HG03175 (cell line): ENCODE measurements around the gene GBP4.

Experiments
- ATAC-seq: cut with Tn5 transposase; IDR thresholded peaks from one replicate; pipeline ENCODE4 v1.9.1; 2021; ENCODE audit warnings: mild to moderate bottlenecking, moderate library complexity; ENCODE audit not compliant: unreplicated experiment

GBP4 gene

DNA sequence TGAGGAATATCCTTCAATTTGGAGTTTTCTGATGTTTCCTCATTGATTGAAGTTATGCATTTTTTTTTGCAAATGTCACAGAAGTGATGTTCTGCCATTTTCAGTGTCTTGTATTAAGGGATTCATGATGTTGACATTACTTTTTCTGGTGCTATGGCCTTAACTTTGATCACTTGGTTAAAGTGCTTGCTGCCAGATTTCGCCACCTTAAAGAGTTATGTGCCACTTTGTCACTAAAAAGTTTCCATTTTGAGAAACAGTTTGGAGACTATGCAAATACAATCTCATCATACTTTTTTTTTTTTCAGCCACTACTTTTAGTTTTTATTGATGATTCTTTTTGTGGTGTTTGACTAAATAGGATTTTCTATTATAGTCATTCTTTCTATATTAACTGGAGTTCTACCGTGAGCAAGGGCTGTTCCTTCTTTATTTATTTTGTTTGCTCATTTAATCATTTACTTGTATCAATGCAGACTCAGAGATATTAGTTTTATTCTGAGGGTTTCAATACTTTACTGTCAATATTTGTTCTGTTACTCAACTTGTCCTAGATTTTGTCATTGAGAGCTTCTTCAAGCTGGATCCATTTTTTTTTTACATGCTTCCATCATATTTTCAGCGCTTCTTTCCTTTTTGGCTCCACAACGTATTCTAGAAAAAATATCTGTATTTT, 26.1 kb downstream of the GBP4 start:
- no peak for ATAC-seq

DNA sequence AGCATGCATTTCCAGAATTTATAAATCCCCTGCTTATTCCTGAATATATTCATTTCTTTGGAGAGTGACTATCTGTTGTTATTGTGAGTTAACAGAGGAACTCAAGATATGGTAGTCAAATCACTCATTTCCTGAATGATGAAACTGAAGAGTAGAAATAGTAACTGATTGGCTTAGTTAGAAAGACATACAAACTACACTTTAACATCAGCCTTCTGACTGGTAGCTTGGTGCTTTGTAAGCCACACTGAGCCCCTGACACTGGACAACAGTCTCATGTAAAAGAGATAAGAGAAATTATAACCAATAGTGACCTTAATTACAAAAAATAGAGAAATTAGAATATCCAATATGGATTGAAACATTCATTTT, 27.7 kb downstream of the GBP4 start:
- peak; percentile 46 for ATAC-seq

DNA sequence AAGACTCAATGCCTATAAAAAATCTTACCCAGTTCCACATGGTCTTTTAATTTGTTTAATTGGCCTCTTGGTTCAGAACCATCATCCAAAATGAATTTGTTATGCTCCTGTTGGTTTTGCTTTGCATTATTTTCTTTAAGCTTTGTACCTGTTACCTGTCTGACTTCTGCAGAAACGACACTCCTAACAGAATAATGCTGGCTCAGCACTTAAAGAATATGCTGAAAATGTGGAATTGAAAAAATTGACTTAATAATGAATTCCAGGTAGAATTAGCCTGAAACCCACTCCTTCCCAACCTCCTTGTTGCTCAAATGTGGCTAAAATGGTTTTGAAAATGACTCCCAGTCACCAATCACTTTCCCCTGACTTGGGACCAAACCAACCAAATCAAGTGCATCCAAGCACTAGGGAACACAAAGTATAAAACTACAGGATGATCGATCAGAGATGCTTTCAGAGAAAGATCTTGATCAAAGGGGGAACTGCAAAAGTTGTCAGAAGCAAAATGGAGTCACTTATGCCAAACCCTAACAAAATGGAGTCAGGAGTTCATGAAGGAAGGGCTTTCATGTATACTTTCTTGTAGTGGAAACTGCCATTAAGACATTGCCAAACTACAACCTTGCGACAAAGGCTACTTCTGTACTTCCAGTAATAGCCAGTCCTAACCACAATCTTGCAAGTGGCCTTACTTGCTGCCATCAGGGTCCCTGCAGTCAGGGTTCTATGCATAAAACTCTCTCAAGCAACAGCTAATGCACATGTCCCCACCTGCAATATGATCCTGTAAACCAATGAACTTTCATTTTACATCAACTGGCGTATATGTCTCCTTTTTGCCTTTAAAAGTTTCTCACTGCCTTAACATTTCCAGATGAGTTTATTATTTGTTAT, 28.3 kb downstream of the GBP4 start:
- ATAC-seq, result no peak

DNA sequence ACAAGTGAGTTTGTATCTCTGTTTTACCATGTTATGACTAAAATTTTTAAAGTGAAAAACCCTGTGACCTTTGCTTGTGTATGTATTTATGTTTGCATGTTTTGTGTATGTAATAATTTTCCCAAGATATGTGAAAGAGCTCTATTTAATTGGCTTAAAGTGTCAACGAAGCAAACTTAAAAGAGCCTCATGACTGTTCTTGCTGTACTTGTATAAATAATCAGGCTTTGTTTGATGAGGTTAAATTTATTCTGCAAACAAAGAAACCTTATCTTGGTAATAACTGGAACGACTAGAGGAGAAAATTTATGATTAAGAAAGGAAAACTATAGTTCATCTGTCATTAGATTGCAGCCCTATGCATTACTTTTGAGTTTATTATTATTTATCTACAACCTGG, 29.6 kb downstream of the GBP4 start:
- no peak for ATAC-seq

DNA sequence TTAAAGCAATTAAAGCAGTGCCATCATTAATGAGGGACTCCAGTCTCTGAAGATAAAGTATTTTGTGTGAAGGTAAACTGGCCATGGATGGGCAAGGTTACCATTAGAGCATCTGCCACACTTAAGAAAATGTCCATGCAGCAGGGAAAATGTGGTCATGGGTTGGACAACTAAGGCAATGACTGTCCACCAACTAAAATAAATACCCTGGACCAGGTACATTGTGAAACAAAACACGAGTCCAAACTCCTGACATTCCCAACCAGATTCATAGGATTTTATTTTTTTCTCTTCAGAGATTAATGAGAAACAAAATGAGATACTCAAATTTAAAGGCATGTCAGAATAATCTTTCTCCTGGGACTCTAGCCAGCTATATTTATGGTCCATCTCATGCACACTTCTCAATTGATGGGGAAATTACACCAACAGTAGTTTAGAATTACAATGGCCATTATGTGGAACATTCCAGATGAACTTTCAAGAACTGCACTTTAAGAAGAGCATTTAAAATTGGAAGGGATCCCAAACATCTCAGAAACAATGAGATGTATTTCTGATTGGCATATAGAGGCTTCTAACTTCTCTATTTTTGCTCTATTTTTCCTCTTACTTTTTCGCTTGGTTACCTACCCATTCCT, 31.0 kb downstream of the GBP4 start:
- ATAC-seq, result no peak

DNA sequence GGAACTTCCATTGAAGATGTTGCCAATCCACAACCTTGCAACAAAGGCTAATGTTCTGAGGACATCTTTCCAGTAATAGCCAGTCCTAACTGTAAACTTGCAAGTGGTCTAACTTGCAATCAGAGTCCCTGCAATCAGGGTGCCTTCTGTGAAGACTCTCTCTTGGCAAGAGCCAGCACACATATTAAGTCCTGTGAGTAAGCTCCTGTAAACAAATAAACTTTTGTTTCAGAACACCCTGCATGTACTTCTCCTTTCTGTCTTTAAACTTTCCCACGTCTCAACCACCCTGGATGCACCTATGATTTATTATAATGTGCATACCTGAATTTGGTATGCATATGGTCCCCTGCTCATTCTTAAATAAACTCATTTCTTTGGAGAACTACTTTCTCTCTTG, 32.0 kb downstream of the GBP4 start:
- ATAC-seq, result no peak

DNA sequence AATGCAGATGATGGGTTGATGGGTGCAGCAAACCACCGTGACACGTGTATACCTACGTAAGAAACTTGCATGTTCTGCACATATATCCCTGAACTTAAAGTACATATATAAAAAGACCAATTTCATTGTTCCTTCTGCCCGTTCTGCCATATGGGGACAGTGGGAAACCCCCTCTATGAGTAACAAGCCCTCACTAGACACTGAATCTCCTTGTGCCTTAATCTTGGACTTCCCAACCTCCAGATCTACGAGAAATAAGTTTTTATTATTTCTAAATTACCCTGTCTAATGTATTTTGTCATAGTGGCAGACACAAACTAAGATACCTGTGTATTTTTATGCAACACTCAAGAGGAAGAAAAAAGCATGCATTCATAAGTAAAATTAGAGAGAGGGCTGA, 32.9 kb downstream of the GBP4 start:
- ATAC-seq, result no peak

DNA sequence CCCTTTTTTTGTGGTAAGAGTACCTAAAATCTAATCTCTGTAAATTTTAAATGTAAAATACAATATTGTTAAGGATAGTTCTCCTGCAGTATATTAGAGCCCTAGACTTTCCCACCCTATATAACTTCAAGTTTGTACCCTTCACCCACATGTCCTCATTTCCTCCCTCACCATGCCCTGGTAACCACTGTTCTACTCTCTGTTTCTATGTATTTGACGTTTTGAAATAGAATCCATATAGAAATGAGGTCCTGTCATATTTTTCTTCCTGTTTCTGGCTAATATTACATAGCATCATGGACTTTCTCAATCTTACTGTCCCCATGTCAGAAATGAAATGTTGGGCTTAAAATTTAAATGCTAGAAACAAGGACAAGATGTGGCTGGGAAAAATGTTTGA, 47.7 kb downstream of the GBP4 start:
- no peak for ATAC-seq

DNA sequence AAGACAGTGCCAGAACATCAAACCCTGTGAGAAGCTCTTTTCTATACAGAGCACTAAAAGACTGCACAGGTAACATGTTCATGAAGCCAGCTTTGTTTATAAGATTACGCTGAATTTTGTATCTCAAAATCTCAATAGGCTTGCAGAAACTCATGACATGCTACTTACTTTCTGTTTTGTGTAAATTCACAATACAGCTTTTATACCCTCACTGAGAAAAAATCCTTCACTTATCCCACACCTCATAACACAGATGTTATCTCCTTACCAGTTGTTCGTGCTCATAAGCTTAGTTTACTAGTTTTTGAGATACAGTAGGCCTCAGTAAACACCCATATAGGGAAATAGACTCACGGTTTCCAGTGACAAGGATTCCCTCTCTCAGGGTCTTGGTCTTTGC, 48.8 kb downstream of the GBP4 start:
- no peak for ATAC-seq

DNA sequence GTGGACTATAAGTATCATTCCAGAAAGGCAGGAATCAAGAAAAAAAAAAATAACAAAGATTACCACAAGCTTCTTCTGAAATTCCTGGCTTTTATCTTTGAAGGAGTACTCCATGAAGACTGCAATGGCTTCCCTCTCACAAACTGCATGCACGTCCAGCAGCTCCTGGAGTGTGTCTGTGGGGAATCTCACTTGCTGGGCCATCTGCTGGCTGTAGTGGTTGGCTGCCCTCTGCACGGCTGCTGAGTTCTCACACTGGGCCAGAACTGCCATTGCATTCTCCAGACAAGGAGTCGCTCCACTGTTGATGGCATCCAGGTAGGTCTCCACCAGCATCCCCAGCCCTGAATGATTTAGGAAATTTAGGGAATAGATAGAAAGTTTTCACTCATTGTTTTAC, 49.5 kb downstream of the GBP4 start:
- no peak for ATAC-seq

DNA sequence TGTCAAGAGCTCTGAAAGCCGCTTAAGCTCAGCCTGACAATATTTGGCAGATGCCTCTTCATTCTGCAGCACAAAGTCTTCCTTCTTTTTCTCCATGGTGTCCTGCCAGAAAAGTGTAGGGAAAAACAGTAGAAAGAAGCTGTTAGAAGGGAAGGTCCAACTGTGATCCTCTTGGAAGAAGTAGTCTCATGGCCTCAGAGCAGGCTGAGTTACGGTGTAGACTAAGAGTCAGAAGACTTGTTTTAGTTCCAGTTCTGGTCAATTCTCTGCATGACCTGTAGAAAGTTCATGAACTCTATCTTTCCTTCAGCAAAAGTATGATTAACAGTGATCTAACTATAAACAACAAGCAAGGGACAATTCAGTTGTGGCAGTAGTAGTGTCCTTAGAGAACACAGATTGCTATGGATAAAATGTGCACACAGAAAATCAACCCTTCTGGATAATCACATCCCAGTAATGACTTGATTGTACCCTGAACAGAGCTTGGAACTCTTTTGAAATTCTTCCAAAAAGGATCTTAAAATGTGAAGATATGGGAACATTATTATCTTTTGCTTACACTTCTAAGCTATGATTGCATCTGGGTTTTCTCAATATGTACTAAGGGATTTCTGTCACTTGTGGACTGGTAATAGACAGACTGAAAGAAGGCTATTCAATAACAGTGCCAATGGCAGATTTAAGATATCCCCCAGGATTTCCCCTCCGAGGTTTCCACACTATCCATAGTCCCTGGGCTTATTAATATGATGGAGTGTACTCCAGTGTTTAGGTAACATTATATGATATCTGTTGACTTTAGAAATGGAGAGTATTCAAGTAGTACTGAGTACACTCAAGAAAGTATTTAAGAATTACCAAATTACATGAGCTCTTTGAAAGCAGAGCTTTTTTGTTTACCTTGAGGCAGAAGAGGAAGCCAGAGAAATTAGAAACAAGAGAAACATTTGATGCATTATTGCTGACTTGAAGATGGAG, 50.8 kb downstream of the GBP4 start:
- no peak for ATAC-seq

DNA sequence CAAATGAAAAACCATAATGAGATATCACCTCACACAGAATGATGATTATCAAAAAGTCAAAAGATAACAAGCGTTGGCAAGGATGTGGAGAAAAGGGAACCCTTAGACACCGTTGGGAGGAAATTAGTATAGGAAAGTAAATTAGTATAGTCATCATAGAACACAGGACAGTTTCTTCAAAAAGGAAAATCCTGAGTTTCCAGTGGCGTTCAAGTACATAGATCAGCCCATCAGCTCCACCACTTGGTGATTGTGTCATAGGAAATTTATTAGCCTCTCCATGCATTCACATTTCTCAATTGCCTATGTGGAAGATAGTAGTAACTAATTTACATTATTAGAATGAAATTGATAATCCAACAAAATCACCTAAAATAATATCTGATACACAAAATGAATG, 52.0 kb downstream of the GBP4 start:
- ATAC-seq, result no peak

DNA sequence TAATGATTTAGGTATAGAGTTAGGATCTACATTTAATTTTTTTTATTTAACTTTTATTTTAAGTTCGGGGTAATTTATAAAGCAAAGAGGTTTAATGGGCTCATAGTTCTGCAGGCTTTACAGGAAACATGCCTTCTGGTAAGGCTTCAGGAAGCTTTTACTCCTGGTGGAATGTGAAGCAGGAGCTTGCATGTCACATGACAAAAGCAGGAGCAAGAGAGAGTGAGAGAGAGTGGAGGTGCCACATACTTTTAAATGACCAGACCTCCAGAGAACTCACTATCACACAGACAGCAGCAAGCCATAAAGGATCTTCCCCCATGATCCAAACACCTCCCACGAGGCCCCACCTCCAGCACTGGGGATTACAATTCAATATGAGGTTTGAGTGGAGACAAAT, 55.3 kb downstream of the GBP4 start:
- no peak for ATAC-seq

DNA sequence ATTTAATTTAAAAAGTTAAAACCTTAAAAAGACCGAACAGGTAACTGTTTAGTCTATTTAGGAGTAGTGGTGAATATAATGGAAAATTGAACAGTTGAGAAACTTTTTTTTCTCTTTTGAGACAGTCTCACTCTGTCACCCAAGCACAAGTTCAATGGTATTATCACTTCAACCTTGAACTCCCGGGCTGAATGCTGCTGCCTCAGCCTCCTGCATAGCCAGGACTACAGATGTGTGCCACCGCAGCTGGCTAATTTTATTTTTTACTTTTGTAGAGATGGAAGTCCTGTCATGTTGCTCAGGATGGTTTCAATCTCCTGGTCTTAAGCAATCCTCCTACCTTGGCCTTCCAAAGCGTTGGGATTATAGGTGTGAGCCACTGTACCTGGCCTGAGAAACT, 56.6 kb downstream of the GBP4 start:
- ATAC-seq, result no peak

DNA sequence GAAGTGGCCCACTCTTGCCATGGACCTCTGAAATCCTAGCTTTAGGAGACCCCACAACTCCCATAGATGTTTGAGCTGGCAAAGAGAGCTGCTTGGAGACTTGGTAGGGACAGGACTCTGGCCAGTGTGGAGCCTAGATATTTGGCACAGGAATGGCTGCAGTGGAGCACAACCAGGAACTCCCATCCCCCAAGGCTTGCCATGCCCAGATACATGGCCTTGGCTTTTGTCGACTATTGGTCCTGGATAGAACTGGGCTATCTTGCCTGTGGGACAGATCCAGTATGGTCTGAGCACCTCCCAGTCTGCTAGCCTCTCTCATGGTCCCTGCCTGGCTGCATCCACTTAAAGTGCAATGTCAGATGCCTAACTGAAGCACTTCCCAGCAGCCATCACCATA, 65.0 kb downstream of the GBP4 start:
- ATAC-seq, result no peak
